ENCODE data around the gene SYDE2.

DNA sequence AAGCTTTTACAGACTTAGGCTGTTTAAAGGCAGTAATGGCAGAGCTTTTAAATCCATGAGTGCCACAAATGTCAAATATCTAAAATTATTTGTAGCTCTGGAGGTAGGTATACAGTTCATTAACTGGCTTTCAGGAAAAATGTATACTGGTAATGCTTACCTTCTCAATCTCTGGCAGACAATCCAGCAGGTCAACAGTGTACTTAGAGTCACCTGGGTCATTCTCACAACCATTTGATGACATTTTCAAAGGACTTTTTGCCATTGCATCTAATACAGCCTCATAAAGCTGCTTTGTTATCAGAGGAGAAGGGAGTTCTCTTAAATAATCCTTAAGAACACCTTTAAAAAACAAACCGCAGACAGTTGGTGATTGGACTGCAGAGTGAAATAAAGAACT lies 31.9 kb downstream of the SYDE2 start:
- TF ChIP-seq, protein P1, sequence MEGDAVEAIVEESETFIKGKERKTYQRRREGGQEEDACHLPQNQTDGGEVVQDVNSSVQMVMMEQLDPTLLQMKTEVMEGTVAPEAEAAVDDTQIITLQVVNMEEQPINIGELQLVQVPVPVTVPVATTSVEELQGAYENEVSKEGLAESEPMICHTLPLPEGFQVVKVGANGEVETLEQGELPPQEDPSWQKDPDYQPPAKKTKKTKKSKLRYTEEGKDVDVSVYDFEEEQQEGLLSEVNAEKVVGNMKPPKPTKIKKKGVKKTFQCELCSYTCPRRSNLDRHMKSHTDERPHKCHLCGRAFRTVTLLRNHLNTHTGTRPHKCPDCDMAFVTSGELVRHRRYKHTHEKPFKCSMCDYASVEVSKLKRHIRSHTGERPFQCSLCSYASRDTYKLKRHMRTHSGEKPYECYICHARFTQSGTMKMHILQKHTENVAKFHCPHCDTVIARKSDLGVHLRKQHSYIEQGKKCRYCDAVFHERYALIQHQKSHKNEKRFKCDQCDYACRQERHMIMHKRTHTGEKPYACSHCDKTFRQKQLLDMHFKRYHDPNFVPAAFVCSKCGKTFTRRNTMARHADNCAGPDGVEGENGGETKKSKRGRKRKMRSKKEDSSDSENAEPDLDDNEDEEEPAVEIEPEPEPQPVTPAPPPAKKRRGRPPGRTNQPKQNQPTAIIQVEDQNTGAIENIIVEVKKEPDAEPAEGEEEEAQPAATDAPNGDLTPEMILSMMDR (IDR thresholded peaks at IDR 0.05; ENCODE audit: poor library complexity): no peak
- no peak for TF ChIP-seq EZH2phosphoT487 (IDR thresholded peaks at IDR 0.05; ENCODE audit: low read depth, severe bottlenecking, unreplicated experiment)

Measured in hepatocyte (in vitro differentiated cells).